Naive thymus-derived CD4-positive, alpha-beta T cell (primary cell): Measurements from ENCODE around the gene TBCEL. TPM values are rescaled to one million over a fixed set of nuclear protein-coding genes. Genes with fewer than 3 reads are reported as not detected.

Experiments used
- ATAC-seq: fragments of 150-1000 bp; cut with Tn5 transposase; 2 replicates; pipeline ENCODE4 v1.10.0; 2021; ENCODE audit warnings: mild to moderate bottlenecking, moderate library complexity
- CTCF ChIA-PET: fragments of 350-600 bp; sonication (Branson Sonifier 250); formaldehyde crosslinking; loops from one replicate; lab custom pipeline; 2021; ENCODE audit warnings: antibody characterized with exemption; lab: Charles Lee
- POLR2A ChIA-PET: fragments of 350-600 bp; sonication (Branson Sonifier 250); formaldehyde crosslinking; loops from one replicate; lab custom pipeline; 2021; ENCODE audit warnings: antibody characterized with exemption, inconsistent platforms; lab: Charles Lee
- DNase-seq, 9 donors: peaks; one replicate each; pipeline versions ENCODE4 v3.0.0 to v3.0.0-alpha.2; 2020 to 2022; ENCODE audit warnings: mixed read lengths in 1 of 9
- H3K27ac ChIP-seq: one replicate; pipeline ENCODE4 v1.7.0; 2013; ENCODE audit warnings: mild to moderate bottlenecking, low read depth, low read length, moderate library complexity
- H3K27me3 ChIP-seq, 2 donors: one replicate each; pipeline ENCODE4 v1.7.0; 2013; ENCODE audit warnings: low read length in 2 of 2, mild to moderate bottlenecking in 2 of 2, moderate library complexity in 2 of 2; ENCODE audit not compliant: control insufficient read depth in 2 of 2, insufficient read depth in 2 of 2
- H3K36me3 ChIP-seq, 3 experiments: 1 replicate in 2 of 3; 2 replicates in 1 of 3; pipeline ENCODE4 v1.7.0; 2013; ENCODE audit warnings: low read length in 3 of 3, mild to moderate bottlenecking in 3 of 3, moderate library complexity in 1 of 3; ENCODE audit not compliant: insufficient read depth in 3 of 3, control insufficient read depth in 2 of 3
- H3K4me1 ChIP-seq, 2 donors: one replicate each; pipeline ENCODE4 v1.7.0; 2013; ENCODE audit warnings: low read length in 2 of 2, mild to moderate bottlenecking in 2 of 2, moderate library complexity in 1 of 2; ENCODE audit not compliant: control insufficient read depth in 2 of 2, insufficient read depth in 2 of 2
- H3K4me3 ChIP-seq: 2 replicates; pipeline ENCODE4 v1.7.0; 2013; ENCODE audit warnings: mild to moderate bottlenecking, low read length
- H3K9me3 ChIP-seq, 3 experiments: 1 replicate in 2 of 3; 2 replicates in 1 of 3; pipeline ENCODE4 v1.7.0; 2013; ENCODE audit warnings: low read length in 3 of 3; ENCODE audit not compliant: control insufficient read depth in 2 of 3
- H3K27ac Mint-ChIP-seq, 9 donors: one replicate each; pipeline ENCODE4 v1.8.0; 2020 to 2022; ENCODE audit warnings: mixed read lengths in 9 of 9, mild to moderate bottlenecking in 8 of 9, moderate library complexity in 5 of 9, inconsistent platforms in 2 of 9
- H3K27me3 Mint-ChIP-seq, 5 donors: one replicate each; pipeline ENCODE4 v1.8.0; 2021 to 2022; ENCODE audit warnings: mixed read lengths in 5 of 5, mild to moderate bottlenecking in 1 of 5
- H3K36me3 Mint-ChIP-seq, 5 donors: one replicate each; pipeline ENCODE4 v1.8.0; 2020 to 2022; ENCODE audit warnings: mixed read lengths in 5 of 5, mild to moderate bottlenecking in 3 of 5, inconsistent platforms in 1 of 5
- H3K4me1 Mint-ChIP-seq, 7 donors: one replicate each; pipeline ENCODE4 v1.8.0; 2020 to 2022; ENCODE audit warnings: mixed read lengths in 7 of 7, mild to moderate bottlenecking in 3 of 7, inconsistent platforms in 1 of 7
- H3K4me3 Mint-ChIP-seq, 10 donors: one replicate each; pipeline ENCODE4 v1.8.0; 2020 to 2022; ENCODE audit warnings: mild to moderate bottlenecking in 10 of 10, mixed read lengths in 10 of 10, moderate library complexity in 6 of 10, inconsistent platforms in 2 of 10
- H3K9me3 Mint-ChIP-seq, 11 donors: one replicate each; pipeline ENCODE4 v1.8.0; 2020 to 2022; ENCODE audit warnings: mixed read lengths in 11 of 11, mild to moderate bottlenecking in 4 of 11, inconsistent platforms in 1 of 11, moderate library complexity in 1 of 11
- intact Hi-C, 2 donors: fragments of 100-400 bp; cut with micrococcal nuclease; formaldehyde crosslinking; loops; one replicate each; pipeline ENCODE4 v1.15.1; 2023
- polyA plus RNA-seq, 2 donors: library from polyadenylated mRNA; unstranded; fragments of 300-500 nt; fragmentation: Illumina TruSeq; gene quantifications; one replicate each; pipeline ENCODE4 v1.2.3, GENCODE V29; 2021
- total RNA-seq, 6 experiments: library from RNA in 5 of 6; stranded (reverse) in 5 of 6; gene quantifications; 1 replicate in 5 of 6; 2 replicates in 1 of 6; pipeline ENCODE4 v1.2.3 and lab custom pipeline; 2021 to 2026

The TBCEL gene
- total and polyA plus RNA-seq, 7 experiments from 2014 or later, result 3.2 to 30.0 (median 21.8) TPM

- Histone ChIP-seq H3K9me3 (no peaks in the 10 kb centered on the region), H3K4me1 (no peaks in the 10 kb centered on the region), H3K27me3 (no peaks in the 10 kb centered on the region), H3K4me3 (no peak overlapping the region), H3K27ac (no peak overlapping the region), H3K36me3 (no peaks in the 10 kb centered on the region)
- Mint-ChIP-seq H3K36me3 (peaks cover 0 to 26% (median 7%) of the 10 kb centered on the region in 5 donors), H3K27ac (no peak overlapping the region), H3K27me3 (no peaks in the 10 kb centered on the region), H3K4me1 (peaks cover 13 to 43% (median 35%) of the 10 kb centered on the region in 7 donors), H3K4me3 (no peak overlapping the region), H3K9me3 (peaks cover 0 to 2% (median 0%) of the 10 kb centered on the region in 11 donors)
- ATAC-seq (no peak), DNase-seq (no peak)
- CTCF ChIA-PET, result no interaction called here
- intact Hi-C loops, result no loop called here
- POLR2A ChIA-PET, result interaction anchor here (0.6 kb wide), 1 partner anchor 52 kb away, joined by 3 read pairs; no protein-coding TSS in a partner anchor
These were observed 16.2 kb downstream of the TBCEL start for GRCh38 chr11:121039971-121040613.

- no peak overlapping the region for H3K27ac Mint-ChIP-seq
- Histone ChIP-seq H3K4me1 (no peaks in the 10 kb centered on the region), H3K27me3 (no peaks in the 10 kb centered on the region), H3K9me3 (no peaks in the 10 kb centered on the region), H3K27ac (no peak overlapping the region), H3K4me3 (no peak overlapping the region), H3K36me3 (no peaks in the 10 kb centered on the region)
- ChIA-PET CTCF (no interaction called here), POLR2A (no interaction called here)
- H3K4me3 Mint-ChIP-seq, result no peak overlapping the region
- intact Hi-C loops, result no loop called here
- H3K36me3 Mint-ChIP-seq, result peaks cover 0 to 28% (median 7%) of the 10 kb centered on the region in 5 donors
- peaks cover 7 to 38% (median 31%) of the 10 kb centered on the region in 7 donors for H3K4me1 Mint-ChIP-seq
- no peaks in the 10 kb centered on the region for H3K27me3 Mint-ChIP-seq
- H3K9me3 Mint-ChIP-seq, result peaks cover 0 to 2% (median 0%) of the 10 kb centered on the region in 11 donors
- no peak for DNase-seq
- no peak for ATAC-seq
These were observed 16.7 kb downstream of the TBCEL start for GRCh38 chr11:121040614-121041002.

GRCh38 chr11:121041072-121041471 is 17.2 kb downstream of the TBCEL start:
- Histone ChIP-seq H3K9me3 (no peaks in the 10 kb centered on the region), H3K4me1 (no peaks in the 10 kb centered on the region), H3K27ac (no peak overlapping the region), H3K36me3 (no peaks in the 10 kb centered on the region), H3K27me3 (no peaks in the 10 kb centered on the region), H3K4me3 (no peak overlapping the region)
- Mint-ChIP-seq H3K36me3 (peaks cover 0 to 27% (median 7%) of the 10 kb centered on the region in 5 donors), H3K27ac (no peak overlapping the region), H3K4me3 (no peak overlapping the region), H3K9me3 (peaks cover 0 to 2% (median 0%) of the 10 kb centered on the region in 11 donors), H3K27me3 (no peaks in the 10 kb centered on the region), H3K4me1 (peaks cover 3 to 33% (median 27%) of the 10 kb centered on the region in 7 donors)
- intact Hi-C loops, result no loop called here
- DNase-seq (no peak), ATAC-seq (no peak)
- ChIA-PET POLR2A (no interaction called here), CTCF (no interaction called here)

GRCh38 chr11:121042296-121042695 is 18.4 kb downstream of the TBCEL start:
- Histone ChIP-seq H3K27me3 (no peaks in the 10 kb centered on the region), H3K36me3 (peaks cover 0 to 6% (median 0%) of the 10 kb centered on the region in 3 experiments), H3K27ac (no peak overlapping the region), H3K9me3 (no peaks in the 10 kb centered on the region), H3K4me3 (no peak overlapping the region), H3K4me1 (no peaks in the 10 kb centered on the region)
- no peaks in the 10 kb centered on the region for H3K27me3 Mint-ChIP-seq
- DNase-seq, result no peak
- CTCF ChIA-PET, result no interaction called here
- H3K9me3 Mint-ChIP-seq, result peaks cover 0 to 2% (median 0%) of the 10 kb centered on the region in 11 donors
- POLR2A ChIA-PET, result no interaction called here
- H3K4me1 Mint-ChIP-seq, result peaks cover 0 to 23% (median 17%) of the 10 kb centered on the region in 7 donors
- no peak for ATAC-seq
- no peak overlapping the region for H3K4me3 Mint-ChIP-seq
- intact Hi-C loops, result no loop called here
- no peak overlapping the region for H3K27ac Mint-ChIP-seq
- peaks cover 1 to 31% (median 18%) of the 10 kb centered on the region in 5 donors for H3K36me3 Mint-ChIP-seq

- Histone ChIP-seq H3K27me3 (no peaks in the 10 kb centered on the region), H3K4me3 (no peak overlapping the region), H3K9me3 (no peaks in the 10 kb centered on the region), H3K36me3 (peaks cover 0 to 23% (median under 1%) of the 10 kb centered on the region in 3 experiments), H3K27ac (no peak overlapping the region), H3K4me1 (no peaks in the 10 kb centered on the region)
- intact Hi-C loops, result no loop called here
- H3K4me1 Mint-ChIP-seq, result peaks cover 0 to 6% (median 0%) of the 10 kb centered on the region in 7 donors
- H3K9me3 Mint-ChIP-seq, result peaks cover 0 to 2% (median 0%) of the 10 kb centered on the region in 11 donors
- H3K4me3 Mint-ChIP-seq, result no peak overlapping the region
- H3K27me3 Mint-ChIP-seq, result no peaks in the 10 kb centered on the region
- ATAC-seq, result no peak
- H3K36me3 Mint-ChIP-seq, result peaks cover 9 to 52% (median 25%) of the 10 kb centered on the region in 5 donors
- ChIA-PET CTCF (interaction anchor here (1.3 kb wide), 1 partner anchor 14 kb away, joined by 3 read pairs; no protein-coding TSS in a partner anchor), POLR2A (no interaction called here)
- no peak for DNase-seq
- no peak overlapping the region for H3K27ac Mint-ChIP-seq
These were observed 24.0 kb downstream of the TBCEL start for GRCh38 chr11:121047926-121048325.

- no peak for ATAC-seq
These were observed 24.7 kb downstream of the TBCEL start for GRCh38 chr11:121048464-121049233.

More at GRCh38 chr11:121048464-121049233, 24.7 kb downstream of the TBCEL start:
- peaks cover 0 to 3% (median 0%) of the 10 kb centered on the region in 7 donors for H3K4me1 Mint-ChIP-seq
- CTCF ChIA-PET, result interaction anchor here (0.6 to 1.3 kb wide), 2 partner anchors 13 to 608 kb away, joined by 3 read pairs; no protein-coding TSS in a partner anchor
- no peaks in the 10 kb centered on the region for H3K9me3 Mint-ChIP-seq
- POLR2A ChIA-PET, result no interaction called here
- no peak overlapping the region for H3K4me3 Mint-ChIP-seq
- peaks cover 9 to 59% (median 31%) of the 10 kb centered on the region in 5 donors for H3K36me3 Mint-ChIP-seq
- no peaks in the 10 kb centered on the region for H3K27me3 Mint-ChIP-seq
- Histone ChIP-seq H3K27ac (no peak overlapping the region), H3K36me3 (peaks cover 0 to 29% (median 8%) of the 10 kb centered on the region in 3 experiments), H3K4me3 (no peak overlapping the region), H3K9me3 (no peaks in the 10 kb centered on the region), H3K27me3 (no peaks in the 10 kb centered on the region), H3K4me1 (no peaks in the 10 kb centered on the region)
- no peak overlapping the region for H3K27ac Mint-ChIP-seq
- intact Hi-C loops, result no loop called here
- DNase-seq, result no peak
